ENCODE results near the gene TTC9.

- TF ChIP-seq HDAC2 (IDR thresholded peaks at IDR 0.05) (no peak), RUNX3 (IDR thresholded peaks at IDR 0.05; ENCODE audit: low read length) (no peak), CTCF (IDR thresholded peaks at IDR 0.05 in 2 of 3, conservative IDR thresholded peaks at IDR 0.05 in 1 of 3; ENCODE audit: control insufficient read depth in 2 of 3, extremely low read depth in 1 of 3, insufficient read depth in 1 of 3, low read depth in 3 of 3, low read length in 3 of 3) (no peak), CBX5 (IDR thresholded peaks at IDR 0.05; ENCODE audit: low read depth) (no peak), MYC (IDR thresholded peaks at IDR 0.05; ENCODE audit: insufficient read depth, insufficient read length, insufficient replicate concordance, low read length, severe bottlenecking) (no peak), SPI1 (IDR thresholded peaks at IDR 0.05; ENCODE audit: borderline replicate concordance, insufficient read depth, low read depth, low read length) (no peak), SREBF2 (IDR thresholded peaks at IDR 0.05; ENCODE audit: low read length) (no peak), ZBTB40 (IDR thresholded peaks at IDR 0.05; ENCODE audit: borderline replicate concordance) (no peak), ESRRA (IDR thresholded peaks at IDR 0.05; ENCODE audit: low read length) (no peak), POLR2AphosphoS2 (IDR thresholded peaks at IDR 0.05; ENCODE audit: low read depth, low read length) (no peak), RBBP5 (conservative IDR thresholded peaks at IDR 0.05) (no peak), TAF1 (IDR thresholded peaks at IDR 0.05; ENCODE audit: borderline replicate concordance, low read depth, low read length) (no peak)
These were observed 81.6 kb downstream of the TTC9 start for GRCh38 chr14:70723276-70723675.

Data from GM12878 (cell line).